Heart left ventricle (tissue), 16 donors: Measurements from ENCODE around the gene SRC. TPM values are rescaled to one million over a fixed set of nuclear protein-coding genes. Genes with fewer than 3 reads are reported as not detected.

Source experiments
- ATAC-seq, 4 donors: fragments of 200-7000 bp; cut with Tn5 transposase; one replicate each; pipeline ENCODE4 v1.9.1; 2020 to 2022; ENCODE audit warnings: moderate library complexity in 4 of 4, mild to moderate bottlenecking in 3 of 4, moderate number of reproducible peaks in 1 of 4
- DNase-seq, 5 donors: peaks; one replicate each; pipeline ENCODE4 v3.0.0-alpha.2; 2020
- H3K27ac ChIP-seq, 12 donors: fragments of 200-600 bp; sonication (generic) in 4 of 12; one replicate each; pipeline versions ENCODE4 v1.5.0 to v1.8.0; 2016 to 2022; ENCODE audit warnings: mild to moderate bottlenecking in 2 of 12
- H3K27me3 ChIP-seq, 9 donors: fragments of 200-600 bp; sonication (generic) in 2 of 9; one replicate each; pipeline versions ENCODE4 v1.5.1 to v1.8.0; 2016 to 2022; ENCODE audit warnings: mild to moderate bottlenecking in 3 of 9
- H3K36me3 ChIP-seq, 9 donors: fragments of 200-600 bp; sonication (generic) in 2 of 9; one replicate each; pipeline versions ENCODE4 v1.5.0 to v1.8.0; 2018 to 2022; ENCODE audit warnings: mild to moderate bottlenecking in 2 of 9
- H3K4me1 ChIP-seq, 12 donors: fragments of 200-600 bp; sonication (generic) in 4 of 12; one replicate each; pipeline versions ENCODE4 v1.5.0 to v1.8.0; 2016 to 2022; ENCODE audit warnings: mild to moderate bottlenecking in 3 of 12
- H3K4me3 ChIP-seq, 12 donors: fragments of 200-600 bp; sonication (generic) in 4 of 12; one replicate each; pipeline versions ENCODE4 v1.5.0 to v1.8.0; 2017 to 2022; ENCODE audit warnings: mild to moderate bottlenecking in 9 of 12, moderate library complexity in 4 of 12
- H3K9me3 ChIP-seq, 12 donors: fragments of 200-600 bp; sonication (generic) in 4 of 12; one replicate each; pipeline versions ENCODE4 v1.5.0 to v1.8.0; 2016 to 2022; ENCODE audit warnings: mild to moderate bottlenecking in 1 of 12
- CTCF ChIP-seq, 12 donors: fragments of 200-600 bp; sonication (generic) in 4 of 12; IDR thresholded peaks; one replicate each; pipeline versions ENCODE4 v1.5.0 to v1.8.0; 2018 to 2022; ENCODE audit warnings: antibody characterized with exemption in 12 of 12, mild to moderate bottlenecking in 5 of 12
- POLR2A ChIP-seq, 2 donors: fragments of 450-650 bp; IDR thresholded peaks; one replicate each; pipeline ENCODE4 v1.6.1; 2017; ENCODE audit warnings: antibody characterized with exemption in 2 of 2, mild to moderate bottlenecking in 2 of 2, moderate library complexity in 2 of 2
- WGBS, 4 donors: extraction: QIAGEN DNeasy Blood & Tissue Kit in 2 of 4; methylation state at CpG; one replicate each; pipeline versions ENCODE4 v1.1.5 to v1.1.7; 2013 to 2018; 5-methylcytosine and 5-hydroxymethylcytosine counted together
- intact Hi-C, 10 donors: fragments of 100-400 bp; cut with DNase I; formaldehyde crosslinking; loops; one replicate each; pipeline versions ENCODE4 v1.11.1 to v1.14.2; 2022
- polyA plus RNA-seq, 2 donors: library from polyadenylated mRNA; stranded (reverse); fragments of 200-250 nt; gene quantifications; one replicate each; pipeline ENCODE4 v1.2.3, GENCODE V29; 2013
- total RNA-seq, 9 donors: library from RNA; depleted of rRNA in 2 of 9; stranded (reverse); fragments of >200 nt in 2 of 9; fragmentation: NEBNext Ultra II Directional in 3 of 9; extraction: Animal tissue kit (Norgen Biotek cat#: 25700) in 3 of 9; gene quantifications; one replicate each; pipeline versions ENCODE4 v1.1.0 to v1.2.4, GENCODE V29; 2016 to 2023
- donor health status: ischemic (EF 13 %, LVEDD 7.1; RV severe dilation, severe dysfunction).
- donor health status: healthy with polysubstance abuse.
- donor health status: DM: no; HTN: yes; CAD: no.
- donor health status: DM: no; HTN: no; CAD: no.
- donor health status: ischemic (EF 25% LVEDD 6.9; RV normal size, moderate dysfunction).
- donor health status: ischemic (EF 25% LVEDD 5.7; RV mildly dilated, moderate dysfunction).
- donor health status: healthy.
- donor health status: DM: yes; HTN: yes; CAD: no.
- donor health status: ischemic (EF 35%, LVEDD 5.7; RV mildly dilated, moderate dysfunction).
- donor health status: nonischemic (EF 11% LVEDD 7.7; RV severe dilation, severe dysfunction).
- donor health status: DM: yes; HTN: yes; CAD: no.
- donor health status: PGD.
- donor health status: ischemic (EF 29% LVEDD 5.4; RV normal size, mild dysfunction).
- donor health status: nonischemic (EF 23%, LVEDD 6.1; RV moderate dilation, normal function).

The SRC gene
- total and polyA plus RNA-seq, 11 donors = 2.5 to 19.9 (median 5.1) TPM

GRCh38 chr20:37349517-37350491, 3.9 kb downstream of the SRC start:
- H3K27me3 ChIP-seq = no peaks in the 10 kb centered on the region
- H3K4me3 ChIP-seq = no peak overlapping the region
- WGBS, 4 donors = 67 to 75% (median 69%) methylated on average over 15 to 16 of the region's 16 CpGs
- peak overlapping the region in 2 of 12 donors; percentile 43 to 49 for H3K27ac ChIP-seq
- ATAC-seq (peak in 2 of 4 donors; percentile 6 to 23), DNase-seq (no peak)
- peaks cover 0 to 31% (median 2%) of the 10 kb centered on the region in 12 donors for H3K4me1 ChIP-seq
- TF ChIP-seq CTCF (IDR thresholded peaks at IDR 0.05) = no peak
- TF ChIP-seq POLR2A (IDR thresholded peaks at IDR 0.05) = no peak
- H3K36me3 ChIP-seq = no peaks in the 10 kb centered on the region
- no peaks in the 10 kb centered on the region for H3K9me3 ChIP-seq
- intact Hi-C loops = no loop called here

GRCh38 chr20:37350649-37351574, 5.0 kb downstream of the SRC start:
- Histone ChIP-seq H3K27me3 (no peaks in the 10 kb centered on the region), H3K36me3 (no peaks in the 10 kb centered on the region), H3K27ac (peak overlapping the region in 2 of 12 donors; percentile 5 to 49), H3K4me3 (no peak overlapping the region), H3K4me1 (peaks cover 0 to 39% (median 2%) of the 10 kb centered on the region in 12 donors), H3K9me3 (no peaks in the 10 kb centered on the region)
- no peak for ATAC-seq
- no peak for DNase-seq
- intact Hi-C loops = no loop called here
- WGBS, 4 donors = 80 to 90% (median 86%) methylated on average over 7 of the region's 7 CpGs
- TF ChIP-seq POLR2A (IDR thresholded peaks at IDR 0.05) = no peak
- no peak for TF ChIP-seq CTCF (IDR thresholded peaks at IDR 0.05)

- DNase-seq (no peak), ATAC-seq (no peak)
- Histone ChIP-seq H3K27ac (no peak overlapping the region), H3K27me3 (no peaks in the 10 kb centered on the region), H3K9me3 (no peaks in the 10 kb centered on the region), H3K36me3 (no peaks in the 10 kb centered on the region), H3K4me3 (no peak overlapping the region), H3K4me1 (peaks cover 0 to 47% (median under 1%) of the 10 kb centered on the region in 12 donors)
- intact Hi-C loops = no loop called here
- 81 to 92% (median 84%) methylated on average over 11 to 12 of the region's 12 CpGs for WGBS, 4 donors
- TF ChIP-seq CTCF (IDR thresholded peaks at IDR 0.05) = no peak
- TF ChIP-seq POLR2A (IDR thresholded peaks at IDR 0.05) = no peak
Observed at GRCh38 chr20:37351689-37352607, 6.0 kb downstream of the SRC start.
